Kidney (tissue), 14 donors: Measurements from ENCODE around the gene HIVEP3. TPM values are rescaled to one million over a fixed set of nuclear protein-coding genes. Genes with fewer than 3 reads are reported as not detected.

Source experiments
- DNase-seq, 5 donors: peaks; one replicate each; pipeline ENCODE4 v3.0.0-alpha.2; 2013 to 2020
- FAIRE-seq: peaks from 2 replicates; lab custom pipeline; 2012; peaks lifted over from hg19 to GRCh38; lab: Jason Lieb, UNC
- H3K27ac ChIP-seq, 2 donors: one replicate each; pipeline ENCODE4 v1.7.0; 2013; ENCODE audit warnings: low read depth in 2 of 2, low read length in 2 of 2, inconsistent platforms in 1 of 2
- H3K27me3 ChIP-seq: one replicate; pipeline ENCODE4 v1.7.1; 2013; ENCODE audit warnings: low read length, inconsistent platforms; ENCODE audit not compliant: control insufficient read depth, insufficient read depth
- H3K36me3 ChIP-seq, 3 donors: one replicate each; pipeline versions ENCODE4 v1.7.0 to v1.7.1; 2013; ENCODE audit warnings: low read length in 3 of 3, control low read depth in 1 of 3, inconsistent platforms in 1 of 3; ENCODE audit not compliant: insufficient read depth in 3 of 3, control insufficient read depth in 2 of 3
- H3K4me1 ChIP-seq, 3 donors: one replicate each; pipeline versions ENCODE4 v1.7.0 to v1.7.1; 2013; ENCODE audit warnings: low read length in 3 of 3, inconsistent platforms in 1 of 3, low read depth in 1 of 3; ENCODE audit not compliant: control insufficient read depth in 2 of 3, insufficient read depth in 2 of 3
- H3K4me3 ChIP-seq, 3 donors: one replicate each; pipeline versions ENCODE4 v1.7.0 to v1.8.1; 2013; ENCODE audit warnings: low read length in 3 of 3, control low read depth in 1 of 3, inconsistent platforms in 1 of 3
- H3K9ac ChIP-seq, 3 donors: one replicate each; pipeline versions ENCODE4 v1.7.0 to v1.7.1; 2013; ENCODE audit warnings: low read length in 3 of 3, control low read depth in 1 of 3, inconsistent platforms in 1 of 3
- H3K9me3 ChIP-seq, 3 donors: one replicate each; pipeline versions ENCODE4 v1.7.0 to v1.7.1; 2013; ENCODE audit warnings: low read length in 3 of 3, control low read depth in 1 of 3, inconsistent platforms in 1 of 3; ENCODE audit not compliant: control insufficient read depth in 2 of 3, insufficient read depth in 1 of 3
- CTCF ChIP-seq: IDR thresholded peaks from 3 replicates; pipeline ENCODE4 v1.5.1; 2012; ENCODE audit warnings: mild to moderate bottlenecking, moderate library complexity, borderline replicate concordance; ENCODE audit not compliant: insufficient read depth; ENCODE audit errors: extremely low read depth
- intact Hi-C: fragments of 100-400 bp; cut with DNase I; formaldehyde crosslinking; loops from one replicate; pipeline ENCODE4 v1.11.1; 2022
- polyA plus RNA-seq: library from polyadenylated mRNA; stranded (reverse); fragments of 350-450 nt; fragmentation: Illumina TruSeq; extraction: RNeasy Lipid Tissue Mini Kit (QIAGEN cat#74804); gene quantifications from one replicate; pipeline ENCODE4 v1.2.3, GENCODE V29; 2014; ENCODE audit warnings: low read depth, low replicate concordance; ENCODE audit not compliant: insufficient read depth
- total RNA-seq: library from RNA; stranded (reverse); fragmentation: NEBNext Ultra II Directional; extraction: Animal tissue kit (Norgen Biotek cat#: 25700); gene quantifications from one replicate; pipeline ENCODE4 v1.2.1, GENCODE V29; 2021
- donor health status: control.
- donor health status: control.
- donor health status: control.
- donor health status: control.
- donor health status: control.
- donor health status: DM: yes; HTN: yes; CAD: no.
- donor health status: Normal renal cell carcinoma (clear cell type).

Gene HIVEP3
- total and polyA plus RNA-seq, 2 donors from 2014 or later: 3.5 to 11.0 TPM

- H3K4me3 ChIP-seq: no peak overlapping the region
- H3K9ac ChIP-seq: no peak overlapping the region
- no peak for DNase-seq
- FAIRE-seq: no peak
- H3K36me3 ChIP-seq: no peaks in the 10 kb centered on the region
- H3K4me1 ChIP-seq: no peaks in the 10 kb centered on the region
- H3K27me3 ChIP-seq: no peaks in the 10 kb centered on the region
- H3K9me3 ChIP-seq: no peaks in the 10 kb centered on the region
- H3K27ac ChIP-seq: no peak overlapping the region
- TF ChIP-seq CTCF: no peak
- intact Hi-C loops: no loop called here
Measured at GRCh38 chr1:41526956-41527561, 391.7 kb downstream of the HIVEP3 start.

- no peak overlapping the region for H3K27ac ChIP-seq
- DNase-seq (peak in 2 of 5 donors; percentile 27 to 50), FAIRE-seq (no peak)
- no peak for TF ChIP-seq CTCF
- H3K36me3 ChIP-seq: no peaks in the 10 kb centered on the region
- H3K9me3 ChIP-seq: no peaks in the 10 kb centered on the region
- H3K4me3 ChIP-seq: no peak overlapping the region
- no peaks in the 10 kb centered on the region for H3K4me1 ChIP-seq
- H3K27me3 ChIP-seq: no peaks in the 10 kb centered on the region
- H3K9ac ChIP-seq: no peak overlapping the region
- intact Hi-C loops: no loop called here
Measured at GRCh38 chr1:41525891-41526587, 392.7 kb downstream of the HIVEP3 start.

GRCh38 chr1:41524676-41525675 is 393.7 kb downstream of the HIVEP3 start:
- no peaks in the 10 kb centered on the region for H3K9me3 ChIP-seq
- H3K36me3 ChIP-seq: no peaks in the 10 kb centered on the region
- H3K27me3 ChIP-seq: no peaks in the 10 kb centered on the region
- FAIRE-seq: no peak
- peak in 1 of 5 donors; percentile 43 for DNase-seq
- no peak overlapping the region for H3K4me3 ChIP-seq
- H3K4me1 ChIP-seq: no peaks in the 10 kb centered on the region
- intact Hi-C loops: no loop called here
- no peak for TF ChIP-seq CTCF
- H3K9ac ChIP-seq: no peak overlapping the region
- no peak overlapping the region for H3K27ac ChIP-seq
